Measurements from ENCODE around the gene CXCL17.

GRCh38 chr19:42411581-42412178 lies 31.1 kb downstream of the CXCL17 start:
- TF ChIP-seq CTCF (IDR thresholded peaks at IDR 0.05) (no peak), POLR2A (IDR thresholded peaks at IDR 0.05) (no peak)
